Body of pancreas (tissue), 4 donors: Measurements from ENCODE around the gene UMAD1. TPM values are rescaled to one million over a fixed set of nuclear protein-coding genes. Genes with fewer than 3 reads are reported as not detected.
A peak's percentile ranks its signal among the peaks of the same experiment; 100 is the strongest.

Experiments
- ATAC-seq: fragments of 150-250 bp; one replicate; pipeline ENCODE4 v1.9.1; 2016
- DNase-seq, 4 donors: peaks; one replicate each; pipeline ENCODE4 v3.0.0-alpha.2; 2019
- H3K27ac ChIP-seq, 4 donors: fragments of 200-600 bp; sonication (generic); 1 replicate in 3 of 4; 2 replicates in 1 of 4; pipeline versions ENCODE4 v1.5.1 to v1.6.1; 2016 to 2019; ENCODE audit warnings: mild to moderate bottlenecking in 1 of 4, mixed read lengths in 1 of 4, moderate library complexity in 1 of 4
- H3K27me3 ChIP-seq, 2 donors: fragments of 200-600 bp; sonication (generic); one replicate each; pipeline ENCODE4 v1.6.0; 2016; ENCODE audit warnings: mild to moderate bottlenecking in 1 of 2
- H3K36me3 ChIP-seq, 2 donors: fragments of 200-600 bp; sonication (generic); replicated peaks in 1 of 2; 2 replicates each; pipeline ENCODE4 v1.5.1; 2016; ENCODE audit warnings: low read depth in 2 of 2; ENCODE audit not compliant: insufficient read depth in 1 of 2
- H3K4me1 ChIP-seq: fragments of 200-600 bp; sonication (generic); one replicate; pipeline ENCODE4 v1.6.0; 2016
- H3K4me3 ChIP-seq, 2 donors: fragments of 200-600 bp; sonication (generic); 1 replicate in 1 of 2; 2 replicates in 1 of 2; pipeline ENCODE4 v1.5.1; 2016 to 2019
- H3K9me3 ChIP-seq, 3 donors: fragments of 200-600 bp; sonication (generic); 1 replicate in 2 of 3; 2 replicates in 1 of 3; pipeline ENCODE4 v1.5.1; 2016
- POLR2A ChIP-seq, 3 donors: fragments of 450-650 bp; IDR thresholded peaks; one replicate each; pipeline ENCODE4 v1.6.1; 2016; ENCODE audit warnings: antibody characterized with exemption in 3 of 3, mild to moderate bottlenecking in 2 of 3
- WGBS, 2 donors: methylation state at CpG; one replicate each; pipeline ENCODE4 v1.1.5; 2017; 5-methylcytosine and 5-hydroxymethylcytosine counted together
- intact Hi-C: fragments of 100-400 bp; cut with DNase I; formaldehyde crosslinking; loops from one replicate; pipeline ENCODE4 v1.15.1; 2023
- total RNA-seq, 2 donors: library from RNA; depleted of rRNA; stranded (reverse); fragments of >200 nt; gene quantifications; one replicate each; pipeline ENCODE4 v1.1.0, GENCODE V29; 2016
- TF ChIP-seq, protein P1 (sequence below), 7 experiments: fragments of 450-650 bp in 4 of 7; fragments of 200-600 bp in 3 of 7; sonication (generic) in 3 of 7; IDR thresholded peaks; one replicate each; pipeline ENCODE4 v1.5.1; 2016 to 2019; ENCODE audit warnings: antibody characterized with exemption in 7 of 7

UMAD1 gene
- total RNA-seq, 2 donors from 2014 or later, result 15.8 to 34.8 TPM

DNA sequence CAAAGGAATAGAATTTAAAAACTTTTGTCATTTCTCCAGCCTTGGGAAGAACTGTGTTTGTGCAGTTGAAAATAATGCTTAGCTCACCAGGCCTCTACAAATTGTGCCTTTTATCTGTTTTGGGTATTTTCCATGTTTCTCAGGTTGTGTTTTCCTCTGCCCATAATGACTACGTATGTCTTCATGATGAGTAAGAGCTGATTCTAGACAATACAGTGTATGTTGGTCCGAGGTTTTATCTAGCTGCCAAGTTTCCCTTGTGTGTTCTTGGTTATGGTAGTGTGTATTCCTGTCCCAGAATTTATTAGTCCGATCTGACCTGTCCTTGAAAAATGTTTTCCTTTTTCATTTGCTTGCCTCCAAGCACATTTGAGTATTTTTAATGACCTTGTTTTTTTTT, 244.3 kb downstream of the UMAD1 start:
- intact Hi-C loops, result no loop called here
- TF ChIP-seq, protein P1, sequence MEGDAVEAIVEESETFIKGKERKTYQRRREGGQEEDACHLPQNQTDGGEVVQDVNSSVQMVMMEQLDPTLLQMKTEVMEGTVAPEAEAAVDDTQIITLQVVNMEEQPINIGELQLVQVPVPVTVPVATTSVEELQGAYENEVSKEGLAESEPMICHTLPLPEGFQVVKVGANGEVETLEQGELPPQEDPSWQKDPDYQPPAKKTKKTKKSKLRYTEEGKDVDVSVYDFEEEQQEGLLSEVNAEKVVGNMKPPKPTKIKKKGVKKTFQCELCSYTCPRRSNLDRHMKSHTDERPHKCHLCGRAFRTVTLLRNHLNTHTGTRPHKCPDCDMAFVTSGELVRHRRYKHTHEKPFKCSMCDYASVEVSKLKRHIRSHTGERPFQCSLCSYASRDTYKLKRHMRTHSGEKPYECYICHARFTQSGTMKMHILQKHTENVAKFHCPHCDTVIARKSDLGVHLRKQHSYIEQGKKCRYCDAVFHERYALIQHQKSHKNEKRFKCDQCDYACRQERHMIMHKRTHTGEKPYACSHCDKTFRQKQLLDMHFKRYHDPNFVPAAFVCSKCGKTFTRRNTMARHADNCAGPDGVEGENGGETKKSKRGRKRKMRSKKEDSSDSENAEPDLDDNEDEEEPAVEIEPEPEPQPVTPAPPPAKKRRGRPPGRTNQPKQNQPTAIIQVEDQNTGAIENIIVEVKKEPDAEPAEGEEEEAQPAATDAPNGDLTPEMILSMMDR (IDR thresholded peaks at IDR 0.05), result no peak
- TF ChIP-seq POLR2A (IDR thresholded peaks at IDR 0.05), result no peak
- DNase-seq (no peak), ATAC-seq (no peak)
- H3K4me3 ChIP-seq, result no peak overlapping the region
- H3K27me3 ChIP-seq, result no peaks in the 10 kb centered on the region
- H3K4me1 ChIP-seq, result no peaks in the 10 kb centered on the region
- H3K27ac ChIP-seq, result no peak overlapping the region
- 55 to 66% methylated on average over 3 of the region's 3 CpGs for WGBS, 2 donors
- no peaks in the 10 kb centered on the region for H3K9me3 ChIP-seq
- no peaks in the 10 kb centered on the region for H3K36me3 ChIP-seq

DNA sequence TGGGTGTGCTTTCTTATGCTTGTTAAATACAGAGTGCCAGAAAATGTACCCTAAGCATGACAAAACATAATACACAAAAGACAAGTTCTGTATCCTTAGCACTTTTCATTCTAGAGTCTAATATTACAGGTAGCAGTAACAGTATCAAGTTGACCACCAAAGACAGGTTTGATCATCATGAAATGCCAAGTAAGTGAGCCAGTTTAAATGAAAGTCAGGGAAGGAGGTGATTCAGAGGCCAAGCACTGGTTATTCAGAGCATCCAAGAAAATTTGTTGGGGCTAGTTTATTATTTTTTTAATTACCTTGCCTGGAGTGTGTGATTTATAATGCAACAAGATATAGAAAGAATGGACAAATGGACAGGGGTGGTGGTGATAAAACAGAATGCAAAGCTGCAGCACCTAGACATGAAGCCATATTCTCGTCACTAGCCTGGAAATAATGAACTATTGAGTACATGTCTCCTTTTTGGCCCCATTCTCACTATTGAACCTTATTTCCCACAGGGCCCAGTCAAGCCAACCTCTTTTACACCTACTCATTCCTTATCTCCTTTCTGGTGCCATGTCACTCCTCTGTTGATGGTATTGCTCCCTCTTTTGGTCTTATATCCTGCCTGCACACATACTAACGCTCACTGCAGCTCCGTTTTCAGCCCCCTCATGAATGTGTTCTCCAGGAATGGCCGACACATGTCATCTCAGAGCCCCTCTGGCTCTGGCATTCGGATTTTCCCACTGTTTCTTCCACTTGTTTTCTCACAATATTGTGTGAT, 249.4 kb downstream of the UMAD1 start:
- intact Hi-C loops, result no loop called here
- Histone ChIP-seq H3K4me3 (no peak overlapping the region), H3K4me1 (peaks cover 4% of the 10 kb centered on the region), H3K27me3 (no peaks in the 10 kb centered on the region), H3K27ac (no peak overlapping the region), H3K9me3 (no peaks in the 10 kb centered on the region), H3K36me3 (peaks cover 0 to 2% of the 10 kb centered on the region in 2 donors)
- no peak for ATAC-seq
- no peak for DNase-seq
- no peak for TF ChIP-seq POLR2A (IDR thresholded peaks at IDR 0.05)
- TF ChIP-seq, protein P1 (IDR thresholded peaks at IDR 0.05), result no peak
- 94 to 96% methylated on average over 5 of the region's 5 CpGs for WGBS, 2 donors

DNA sequence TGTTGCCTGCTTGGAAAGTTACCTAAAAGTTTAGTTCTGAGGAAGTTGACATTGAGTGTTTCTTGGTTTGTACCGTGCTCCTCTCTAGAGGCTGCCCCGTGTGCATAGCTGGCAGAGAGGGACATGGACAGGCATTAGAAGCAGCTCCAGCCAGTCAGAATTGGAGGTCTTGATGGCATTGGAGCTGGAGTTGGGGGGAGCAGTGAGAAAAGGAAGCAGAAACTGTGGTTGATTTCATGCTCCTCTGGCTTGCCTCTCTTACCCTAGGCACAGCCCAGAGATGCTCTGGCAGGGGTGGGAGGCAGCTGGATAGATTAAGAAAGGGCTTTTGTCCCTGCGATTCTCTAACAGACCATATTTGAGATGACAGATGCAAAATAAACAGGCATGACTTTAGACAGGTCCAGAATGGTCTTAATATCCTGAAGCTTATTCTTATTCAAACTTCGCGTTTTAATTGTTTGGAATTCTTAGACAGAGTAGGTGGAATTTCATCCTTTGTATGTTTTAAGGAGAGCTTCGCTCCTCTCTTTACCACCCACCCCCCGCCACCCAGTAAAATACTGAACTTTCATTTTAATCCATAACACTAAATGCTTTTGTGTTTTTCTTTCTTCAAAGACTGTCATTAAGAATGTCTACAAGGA, 254.6 kb downstream of the UMAD1 start:
- H3K27ac ChIP-seq, result peak overlapping the region; percentile 60 to 72 (median 66)
- peaks cover 0 to 2% of the 10 kb centered on the region in 2 donors for H3K36me3 ChIP-seq
- peaks cover 9% of the 10 kb centered on the region for H3K4me1 ChIP-seq
- TF ChIP-seq POLR2A (IDR thresholded peaks at IDR 0.05), result no peak
- TF ChIP-seq, protein P1 (IDR thresholded peaks at IDR 0.05), result no peak
- no peaks in the 10 kb centered on the region for H3K27me3 ChIP-seq
- no peak overlapping the region for H3K4me3 ChIP-seq
- intact Hi-C loops, result no loop called here
- WGBS, 2 donors, result 33 to 43% methylated on average over 7 of the region's 7 CpGs
- peak in 3 of 4 donors; percentile 2 to 41 (median 17) for DNase-seq
- ATAC-seq, result peak; percentile 51
- H3K9me3 ChIP-seq, result no peaks in the 10 kb centered on the region

DNA sequence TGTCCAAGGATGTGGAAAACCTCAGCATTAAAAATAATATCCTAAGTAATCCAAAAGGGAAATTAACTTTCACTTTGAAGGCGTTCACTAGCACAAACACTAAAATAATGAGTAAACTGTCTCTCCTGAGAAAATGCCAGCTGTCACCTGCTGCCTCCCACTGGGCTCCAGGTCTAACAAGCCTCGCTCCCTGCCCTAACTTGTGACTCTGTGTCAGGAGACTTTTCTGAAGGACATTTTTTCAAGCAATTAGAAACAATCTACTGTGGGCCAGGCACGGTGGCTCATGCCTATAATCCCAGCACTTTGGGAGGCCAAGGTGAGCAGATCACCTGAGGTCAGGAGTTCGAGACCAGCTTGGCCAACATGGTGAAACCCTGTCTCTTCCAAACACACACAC, 255.2 kb downstream of the UMAD1 start:
- Histone ChIP-seq H3K36me3 (peaks cover 0 to 2% of the 10 kb centered on the region in 2 donors), H3K27ac (peak overlapping the region; percentile 60 to 72 (median 66)), H3K4me3 (no peak overlapping the region), H3K9me3 (no peaks in the 10 kb centered on the region), H3K4me1 (peaks cover 9% of the 10 kb centered on the region), H3K27me3 (no peaks in the 10 kb centered on the region)
- ATAC-seq (peak; percentile 96), DNase-seq (peak; percentile 78 to 89 (median 88))
- TF ChIP-seq POLR2A (IDR thresholded peaks at IDR 0.05), result peak in 1 of 3 donors; percentile 14
- TF ChIP-seq, protein P1 (IDR thresholded peaks at IDR 0.05), result peak in 1 of 7 experiments; percentile 20
- WGBS, 2 donors, result 31 to 45% methylated on average over 3 to 4 of the region's 4 CpGs
- intact Hi-C loops, result no loop called here
